ENCODE measurements around the gene SMAP2. TPM values are rescaled to one million over a fixed set of nuclear protein-coding genes. Genes with fewer than 3 reads are reported as not detected.
A peak's percentile ranks its signal among the peaks of the same experiment; 100 is the strongest.

Gene SMAP2
- total RNA-seq, 2 donors from 2014 or later = 21.4 to 24.6 TPM

DNA sequence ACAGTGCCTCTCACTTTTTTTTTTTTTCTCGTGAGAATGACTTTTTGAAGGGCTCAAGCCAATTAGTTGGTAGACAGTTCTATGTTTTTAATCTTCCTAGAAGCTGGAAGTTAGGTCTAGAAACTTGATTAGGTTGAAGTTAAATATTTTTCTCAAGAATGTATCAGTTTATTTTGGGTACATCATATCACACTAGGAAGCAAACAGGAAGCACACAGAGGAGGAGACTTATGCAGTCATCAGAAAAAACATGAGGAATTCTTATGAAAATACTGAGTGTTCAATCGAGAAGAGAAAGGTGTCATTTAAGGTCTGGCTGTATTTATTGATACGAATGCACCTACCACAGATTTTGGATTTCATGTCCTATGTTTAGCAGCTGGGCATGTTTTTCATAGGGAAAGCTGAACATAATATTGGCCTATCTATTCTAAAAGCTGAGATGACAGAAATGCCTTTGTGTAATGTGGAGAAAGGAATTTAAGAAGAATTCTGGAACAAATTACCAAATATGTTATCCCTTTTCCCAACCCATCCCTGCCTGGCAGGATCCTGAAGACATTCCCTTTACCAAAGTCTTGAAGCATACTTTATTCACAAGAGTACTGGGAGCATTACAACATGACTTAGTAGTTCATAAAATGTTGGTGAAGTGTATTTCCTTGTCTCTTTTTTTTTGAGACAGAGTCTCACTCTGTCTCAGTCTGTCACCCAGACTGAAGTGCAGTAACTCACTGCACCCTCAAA, 59.3 kb downstream of the SMAP2 start:
- ATAC-seq (no peak), DNase-seq (no peak)
- Histone ChIP-seq H3K27ac (no peak overlapping the region), H3K9me3 (no peaks in the 10 kb centered on the region), H3K4me1 (no peaks in the 10 kb centered on the region), H3K27me3 (no peaks in the 10 kb centered on the region), H3K36me3 (replicated peaks in 1 of 2; ENCODE audit: insufficient read depth in 1 of 2, low read depth in 2 of 2) (no peaks in the 10 kb centered on the region), H3K4me3 (no peak overlapping the region)
- 64 to 70% methylated on average over 3 of the region's 3 CpGs for WGBS, 2 donors
- intact Hi-C loops (cut with DNase I) = no loop called here
- TF ChIP-seq, protein P1, sequence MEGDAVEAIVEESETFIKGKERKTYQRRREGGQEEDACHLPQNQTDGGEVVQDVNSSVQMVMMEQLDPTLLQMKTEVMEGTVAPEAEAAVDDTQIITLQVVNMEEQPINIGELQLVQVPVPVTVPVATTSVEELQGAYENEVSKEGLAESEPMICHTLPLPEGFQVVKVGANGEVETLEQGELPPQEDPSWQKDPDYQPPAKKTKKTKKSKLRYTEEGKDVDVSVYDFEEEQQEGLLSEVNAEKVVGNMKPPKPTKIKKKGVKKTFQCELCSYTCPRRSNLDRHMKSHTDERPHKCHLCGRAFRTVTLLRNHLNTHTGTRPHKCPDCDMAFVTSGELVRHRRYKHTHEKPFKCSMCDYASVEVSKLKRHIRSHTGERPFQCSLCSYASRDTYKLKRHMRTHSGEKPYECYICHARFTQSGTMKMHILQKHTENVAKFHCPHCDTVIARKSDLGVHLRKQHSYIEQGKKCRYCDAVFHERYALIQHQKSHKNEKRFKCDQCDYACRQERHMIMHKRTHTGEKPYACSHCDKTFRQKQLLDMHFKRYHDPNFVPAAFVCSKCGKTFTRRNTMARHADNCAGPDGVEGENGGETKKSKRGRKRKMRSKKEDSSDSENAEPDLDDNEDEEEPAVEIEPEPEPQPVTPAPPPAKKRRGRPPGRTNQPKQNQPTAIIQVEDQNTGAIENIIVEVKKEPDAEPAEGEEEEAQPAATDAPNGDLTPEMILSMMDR (IDR thresholded peaks at IDR 0.05) = no peak
- TF ChIP-seq POLR2A (IDR thresholded peaks at IDR 0.05) = no peak

DNA sequence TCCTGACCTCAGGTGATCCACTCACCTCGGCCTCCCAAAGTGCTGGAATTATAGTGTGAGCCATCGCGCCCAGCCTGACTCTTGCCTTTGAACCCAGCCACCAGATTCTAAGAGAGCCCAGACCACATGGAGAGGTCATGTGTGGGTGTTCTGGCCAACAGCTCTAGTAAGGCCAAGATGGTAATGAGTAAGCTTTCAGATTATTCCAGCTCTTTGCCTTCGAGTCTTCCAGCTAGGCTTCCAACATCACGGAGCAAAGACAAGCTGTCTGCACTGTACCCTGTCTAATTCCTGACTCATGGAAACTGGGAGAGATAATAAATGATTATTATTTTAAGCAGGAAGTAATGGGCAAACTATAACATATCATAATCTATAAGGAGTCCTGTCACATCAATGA, 61.9 kb downstream of the SMAP2 start:
- ATAC-seq = no peak
- intact Hi-C loops (cut with DNase I) = no loop called here
- Histone ChIP-seq H3K9me3 (no peaks in the 10 kb centered on the region), H3K4me1 (no peaks in the 10 kb centered on the region), H3K27ac (no peak overlapping the region), H3K4me3 (no peak overlapping the region), H3K27me3 (no peaks in the 10 kb centered on the region), H3K36me3 (replicated peaks in 1 of 2; ENCODE audit: insufficient read depth in 1 of 2, low read depth in 2 of 2) (no peaks in the 10 kb centered on the region)
- DNase-seq = no peak
- no peak for TF ChIP-seq POLR2A (IDR thresholded peaks at IDR 0.05)
- TF ChIP-seq, protein P1 (IDR thresholded peaks at IDR 0.05) = no peak
- 72 to 77% methylated on average over 3 to 5 of the region's 5 CpGs for WGBS, 2 donors

DNA sequence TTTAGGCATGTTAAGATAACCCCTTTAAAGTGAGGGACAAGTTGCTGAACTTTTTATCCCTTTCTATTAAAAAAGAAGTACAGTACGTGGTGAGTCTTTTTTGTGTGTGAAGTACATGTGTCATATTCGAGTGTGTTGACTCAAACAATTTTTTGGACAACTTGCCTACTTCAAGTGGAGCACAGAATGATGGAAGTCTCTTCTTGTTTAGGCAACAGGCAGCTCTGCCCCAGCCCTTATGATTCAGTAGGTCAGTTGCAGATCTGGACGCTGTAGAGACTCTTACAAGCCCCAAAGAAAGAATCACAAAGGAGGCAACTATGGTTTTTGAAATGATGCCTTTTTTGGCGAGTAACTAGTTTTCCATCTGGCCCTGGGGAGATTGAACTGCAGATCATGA, 62.3 kb downstream of the SMAP2 start:
- WGBS, 2 donors = 62 to 72% methylated on average over 4 of the region's 4 CpGs
- H3K4me3 ChIP-seq = no peak overlapping the region
- no peak for TF ChIP-seq POLR2A (IDR thresholded peaks at IDR 0.05)
- TF ChIP-seq, protein P1 (IDR thresholded peaks at IDR 0.05) = no peak
- no peak for ATAC-seq
- no peaks in the 10 kb centered on the region for H3K9me3 ChIP-seq
- no peak overlapping the region for H3K27ac ChIP-seq
- no peaks in the 10 kb centered on the region for H3K4me1 ChIP-seq
- no peaks in the 10 kb centered on the region for H3K36me3 ChIP-seq (replicated peaks in 1 of 2; ENCODE audit: insufficient read depth in 1 of 2, low read depth in 2 of 2)
- no peak for DNase-seq
- intact Hi-C loops (cut with DNase I) = no loop called here
- H3K27me3 ChIP-seq = no peaks in the 10 kb centered on the region

DNA sequence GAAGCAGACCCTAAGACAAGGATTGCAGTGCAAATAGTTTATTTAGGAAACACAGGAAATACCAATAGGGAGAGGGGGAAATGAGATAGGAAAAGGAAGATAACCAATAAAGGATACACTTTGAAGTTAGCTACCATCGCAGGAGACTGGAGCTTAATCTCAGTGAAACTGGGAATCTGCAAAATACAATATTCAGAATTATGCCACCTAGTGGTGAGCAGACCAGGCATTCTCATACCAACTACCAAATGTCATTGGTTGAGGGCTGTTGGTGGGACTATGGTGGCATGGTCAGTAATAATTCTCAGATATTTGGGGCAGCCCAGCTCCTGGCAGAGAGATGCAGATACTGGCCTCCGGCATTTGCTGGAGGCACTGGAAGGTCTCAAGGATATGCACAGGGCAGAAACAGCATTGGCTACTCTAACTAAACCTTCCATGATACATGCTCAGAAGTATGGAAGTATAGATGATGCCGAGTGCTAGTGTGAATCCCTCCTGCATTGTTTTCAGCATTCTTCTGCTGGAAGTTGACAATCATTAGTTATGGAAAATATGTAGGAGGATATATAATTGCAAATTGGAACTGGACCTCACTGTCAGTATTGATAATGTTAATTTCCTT, 65.0 kb downstream of the SMAP2 start:
- intact Hi-C loops (cut with DNase I) = no loop called here
- Histone ChIP-seq H3K27ac (no peak overlapping the region), H3K27me3 (no peaks in the 10 kb centered on the region), H3K4me3 (no peak overlapping the region), H3K36me3 (replicated peaks in 1 of 2; ENCODE audit: insufficient read depth in 1 of 2, low read depth in 2 of 2) (no peaks in the 10 kb centered on the region), H3K4me1 (no peaks in the 10 kb centered on the region), H3K9me3 (no peaks in the 10 kb centered on the region)
- WGBS, 2 donors = 53 to 56% methylated on average over 3 of the region's 3 CpGs
- DNase-seq (peak in 3 of 4 donors; percentile 14 to 20 (median 14)), ATAC-seq (no peak)
- TF ChIP-seq POLR2A (IDR thresholded peaks at IDR 0.05) = no peak
- TF ChIP-seq, protein P1 (IDR thresholded peaks at IDR 0.05) = peak; percentile 52 to 65 (median 59)

All from body of pancreas (tissue), 4 donors.